HepG2 (cell line): ENCODE data around the gene GAN. TPM values are rescaled to one million over a fixed set of nuclear protein-coding genes. Genes with fewer than 3 reads are reported as not detected.
A peak's percentile ranks its signal among the peaks of the same experiment; 100 is the strongest.

Experiments
- CEBPG ChIP-seq: IDR thresholded peaks from 2 replicates; pipeline ENCODE4 v1.6.1; 2016
- CENPT ChIP-seq: sonication (generic); formaldehyde crosslinking; IDR thresholded peaks from 2 replicates; pipeline ENCODE4 v1.8.0; 2022; ENCODE audit warnings: low read depth, mild to moderate bottlenecking, moderate library complexity, missing genetic modification reagents
- ETV5 ChIP-seq: IDR thresholded peaks from 2 replicates; pipeline ENCODE4 v1.6.1; 2018; ENCODE audit warnings: missing biosample characterization, missing genetic modification reagents, inconsistent platforms, borderline replicate concordance
- FOXJ3 ChIP-seq: sonication (generic); formaldehyde crosslinking; IDR thresholded peaks from 2 replicates; pipeline ENCODE4 v1.4.0; 2020; ENCODE audit warnings: missing genetic modification reagents, mild to moderate bottlenecking, borderline replicate concordance
- MTF1 ChIP-seq: sonication (generic); formaldehyde crosslinking; IDR thresholded peaks from 2 replicates; pipeline ENCODE4 v1.5.0; 2020; ENCODE audit warnings: missing genetic modification reagents
- NCOA1 ChIP-seq: sonication (generic); formaldehyde crosslinking; IDR thresholded peaks from 2 replicates; pipeline ENCODE4 v1.9.0; 2021; ENCODE audit warnings: missing genetic modification reagents
- NCOA2 ChIP-seq: sonication (generic); formaldehyde crosslinking; IDR thresholded peaks from 2 replicates; pipeline ENCODE4 v1.8.0; 2022; ENCODE audit warnings: inconsistent platforms
- NFE2 ChIP-seq: sonication (generic); formaldehyde crosslinking; IDR thresholded peaks from 2 replicates; pipeline ENCODE4 v1.4.0; 2020; ENCODE audit warnings: missing genetic modification reagents
- NFYB ChIP-seq: sonication (generic); formaldehyde crosslinking; IDR thresholded peaks from 2 replicates; pipeline ENCODE4 v1.4.0; 2020; ENCODE audit warnings: missing genetic modification reagents
- SAP130 ChIP-seq: IDR thresholded peaks from 2 replicates; pipeline ENCODE4 v1.6.1; 2016; ENCODE audit warnings: low read depth
- SNAI1 ChIP-seq: sonication (generic); formaldehyde crosslinking; IDR thresholded peaks from 2 replicates; pipeline ENCODE4 v1.5.0; 2020; ENCODE audit warnings: mild to moderate bottlenecking, missing genetic modification reagents, borderline replicate concordance
- YY1 ChIP-seq: IDR thresholded peaks from 2 replicates; pipeline ENCODE4 v1.6.1; 2011; ENCODE audit warnings: low read length, low read depth, moderate library complexity, mild to moderate bottlenecking; ENCODE audit not compliant: insufficient read depth, insufficient replicate concordance
- ZFYVE20 ChIP-seq: sonication (generic); formaldehyde crosslinking; IDR thresholded peaks from 2 replicates; pipeline ENCODE4 v1.8.0; 2023; ENCODE audit warnings: low read depth, mild to moderate bottlenecking, moderate library complexity, missing genetic modification reagents, borderline replicate concordance
- ZNF331 ChIP-seq: sonication (generic); formaldehyde crosslinking; IDR thresholded peaks from 2 replicates; pipeline ENCODE4 v1.4.0; 2020; ENCODE audit warnings: missing genetic modification reagents
- ZNF446 ChIP-seq: sonication (generic); formaldehyde crosslinking; IDR thresholded peaks from 2 replicates; pipeline ENCODE4 v1.5.0; 2020; ENCODE audit warnings: mild to moderate bottlenecking, missing genetic modification reagents
- ZNF644 ChIP-seq: IDR thresholded peaks from 2 replicates; pipeline ENCODE4 v1.6.1; 2016; ENCODE audit warnings: low read depth
- polyA plus RNA-seq, 8 experiments: library from polyadenylated mRNA; depleted of rRNA in 3 of 8; stranded (reverse) in 7 of 8; unstranded in 1 of 8; fragments of >200 nt; fragmentation: Illumina TruSeq in 4 of 8; extraction: Trizol in 4 of 8; gene quantifications; 2 replicates each; pipeline versions ENCODE4 v1.2.1 to v1.2.3, GENCODE V29; 2011 to 2016; ENCODE audit warnings: low read depth in 4 of 8, missing spikeins in 1 of 8, mixed read lengths in 1 of 8; ENCODE audit not compliant: insufficient read depth in 1 of 8
- total RNA-seq, 5 experiments: library from RNA; depleted of rRNA; stranded (reverse); fragments of >200 nt; fragmentation: Illumina TruSeq; extraction: Trizol; gene quantifications; 2 replicates each; pipeline ENCODE4 v1.2.3, GENCODE V29; 2016; ENCODE audit warnings: low read depth in 1 of 5
- TF ChIP-seq, protein P1 (sequence below): sonication (generic); formaldehyde crosslinking; conservative IDR thresholded peaks from 2 replicates; pipeline ENCODE4 v1.5.0; 2020; ENCODE audit warnings: missing genetic modification reagents
- TF ChIP-seq, protein P2 (sequence below): sonication (generic); formaldehyde crosslinking; IDR thresholded peaks from 2 replicates; pipeline ENCODE4 v1.8.0; 2022; ENCODE audit warnings: mild to moderate bottlenecking, missing genetic modification reagents, borderline replicate concordance
- TF ChIP-seq, protein P3 (sequence below): sonication (generic); formaldehyde crosslinking; IDR thresholded peaks from 2 replicates; pipeline ENCODE4 v1.5.0; 2020; ENCODE audit warnings: mild to moderate bottlenecking, missing genetic modification reagents, moderate library complexity
- TF ChIP-seq, protein P4 (sequence below): sonication (generic); formaldehyde crosslinking; conservative IDR thresholded peaks from 2 replicates; pipeline ENCODE4 v1.8.1; 2023; ENCODE audit warnings: missing genetic modification reagents
- TF ChIP-seq, protein P5 (sequence below): sonication (generic); formaldehyde crosslinking; IDR thresholded peaks from 2 replicates; pipeline ENCODE4 v1.4.0; 2020; ENCODE audit warnings: missing genetic modification reagents

The GAN gene
- total and polyA plus RNA-seq, 2 of the 13 experiments (the other 11 are each of a cell fraction or from before 2014, with no cell fraction given): 4.3 to 11.0 TPM

DNA sequence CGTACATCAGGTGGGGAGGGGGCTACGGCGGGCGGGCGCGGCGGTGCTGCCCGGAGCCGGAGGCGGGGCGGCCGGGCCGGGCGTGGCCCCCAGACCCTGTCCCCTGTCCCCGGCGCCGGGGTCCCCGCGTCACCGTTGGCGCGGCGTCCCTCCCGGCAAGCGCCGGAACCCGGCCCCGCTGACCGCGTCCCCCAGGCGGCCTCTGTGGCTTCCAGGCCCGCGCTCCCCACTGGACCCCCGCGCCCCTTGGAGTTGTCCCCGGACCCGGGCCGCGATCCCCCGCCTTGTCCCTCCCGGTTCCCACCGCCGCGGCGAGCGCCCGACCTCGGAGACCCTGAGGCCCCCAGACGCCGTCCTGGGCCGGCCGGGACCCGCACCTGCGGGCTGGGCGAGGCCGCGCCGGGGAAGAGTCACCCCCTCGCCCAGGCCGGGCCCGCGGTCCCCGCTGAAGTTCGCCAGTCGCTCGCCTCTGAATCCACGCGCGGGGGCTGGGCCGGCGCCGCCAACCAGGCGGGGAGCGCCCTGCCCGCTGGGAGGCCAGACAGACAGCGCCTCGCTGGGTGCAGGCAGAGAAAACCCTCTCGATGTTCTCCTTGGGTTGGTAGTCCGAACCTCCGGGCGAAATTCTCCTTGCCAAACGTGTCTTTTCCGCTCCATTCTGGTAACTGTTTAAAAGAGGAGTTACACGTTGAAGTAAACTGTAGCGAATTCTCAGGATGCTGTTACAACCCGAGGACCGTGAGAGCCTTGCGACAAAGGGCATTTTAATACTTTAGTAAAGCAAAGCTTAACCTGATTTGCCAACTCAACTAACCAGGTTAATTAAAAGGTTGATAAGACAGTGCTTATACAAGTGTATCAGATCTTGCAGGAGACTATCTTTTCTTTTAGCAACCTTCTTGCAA lies 761 bp downstream of the GAN start (continued):
- TF ChIP-seq, protein P1, sequence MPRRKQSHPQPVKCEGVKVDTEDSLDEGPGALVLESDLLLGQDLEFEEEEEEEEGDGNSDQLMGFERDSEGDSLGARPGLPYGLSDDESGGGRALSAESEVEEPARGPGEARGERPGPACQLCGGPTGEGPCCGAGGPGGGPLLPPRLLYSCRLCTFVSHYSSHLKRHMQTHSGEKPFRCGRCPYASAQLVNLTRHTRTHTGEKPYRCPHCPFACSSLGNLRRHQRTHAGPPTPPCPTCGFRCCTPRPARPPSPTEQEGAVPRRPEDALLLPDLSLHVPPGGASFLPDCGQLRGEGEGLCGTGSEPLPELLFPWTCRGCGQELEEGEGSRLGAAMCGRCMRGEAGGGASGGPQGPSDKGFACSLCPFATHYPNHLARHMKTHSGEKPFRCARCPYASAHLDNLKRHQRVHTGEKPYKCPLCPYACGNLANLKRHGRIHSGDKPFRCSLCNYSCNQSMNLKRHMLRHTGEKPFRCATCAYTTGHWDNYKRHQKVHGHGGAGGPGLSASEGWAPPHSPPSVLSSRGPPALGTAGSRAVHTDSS (CRISPR knock-in tag): no peak; the same call in 1 of the 2 replicates
- TF ChIP-seq ZFYVE20 (CRISPR knock-in tag): 0 out of 2 replicates have a peak, but pooled peaks have one; percentile 47
- TF ChIP-seq NFE2 (CRISPR knock-in tag): no peak
- TF ChIP-seq, protein P2, sequence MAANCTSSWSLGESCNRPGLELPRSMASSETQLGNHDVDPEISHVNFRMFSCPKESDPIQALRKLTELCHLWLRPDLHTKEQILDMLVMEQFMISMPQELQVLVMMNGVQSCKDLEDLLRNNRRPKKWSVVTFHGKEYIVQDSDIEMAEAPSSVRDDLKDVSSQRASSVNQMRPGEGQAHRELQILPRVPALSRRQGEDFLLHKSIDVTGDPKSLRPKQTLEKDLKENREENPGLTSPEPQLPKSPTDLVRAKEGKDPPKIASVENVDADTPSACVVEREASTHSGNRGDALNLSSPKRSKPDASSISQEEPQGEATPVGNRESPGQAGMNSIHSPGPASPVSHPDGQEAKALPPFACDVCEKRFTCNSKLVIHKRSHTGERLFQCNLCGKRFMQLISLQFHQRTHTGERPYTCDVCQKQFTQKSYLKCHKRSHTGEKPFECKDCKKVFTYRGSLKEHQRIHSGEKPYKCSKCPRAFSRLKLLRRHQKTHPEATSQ (CRISPR knock-in tag): 0 out of 2 replicates have a peak, but pooled peaks have one; percentile 47
- TF ChIP-seq MTF1 (CRISPR knock-in tag): 0 out of 2 replicates have a peak, but pooled peaks have one; percentile 30
- TF ChIP-seq YY1: no peak
- TF ChIP-seq NCOA2 (CRISPR knock-in tag): no peak
- TF ChIP-seq SAP130 (CRISPR knock-in tag): peak; percentile 19; the same call in 1 of the 2 replicates
- TF ChIP-seq ZNF644 (CRISPR knock-in tag): no peak
- TF ChIP-seq ETV5: 0 out of 2 replicates have a peak, but pooled peaks have one; percentile 7
- TF ChIP-seq CENPT: no peak
- TF ChIP-seq FOXJ3 (CRISPR knock-in tag): no peak
- TF ChIP-seq NFYB: no peak
- TF ChIP-seq, protein P3, sequence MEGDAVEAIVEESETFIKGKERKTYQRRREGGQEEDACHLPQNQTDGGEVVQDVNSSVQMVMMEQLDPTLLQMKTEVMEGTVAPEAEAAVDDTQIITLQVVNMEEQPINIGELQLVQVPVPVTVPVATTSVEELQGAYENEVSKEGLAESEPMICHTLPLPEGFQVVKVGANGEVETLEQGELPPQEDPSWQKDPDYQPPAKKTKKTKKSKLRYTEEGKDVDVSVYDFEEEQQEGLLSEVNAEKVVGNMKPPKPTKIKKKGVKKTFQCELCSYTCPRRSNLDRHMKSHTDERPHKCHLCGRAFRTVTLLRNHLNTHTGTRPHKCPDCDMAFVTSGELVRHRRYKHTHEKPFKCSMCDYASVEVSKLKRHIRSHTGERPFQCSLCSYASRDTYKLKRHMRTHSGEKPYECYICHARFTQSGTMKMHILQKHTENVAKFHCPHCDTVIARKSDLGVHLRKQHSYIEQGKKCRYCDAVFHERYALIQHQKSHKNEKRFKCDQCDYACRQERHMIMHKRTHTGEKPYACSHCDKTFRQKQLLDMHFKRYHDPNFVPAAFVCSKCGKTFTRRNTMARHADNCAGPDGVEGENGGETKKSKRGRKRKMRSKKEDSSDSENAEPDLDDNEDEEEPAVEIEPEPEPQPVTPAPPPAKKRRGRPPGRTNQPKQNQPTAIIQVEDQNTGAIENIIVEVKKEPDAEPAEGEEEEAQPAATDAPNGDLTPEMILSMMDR (CRISPR knock-in tag): peak; percentile 18; the same call in 1 of the 2 replicates
- no peak for TF ChIP-seq SNAI1
- TF ChIP-seq, protein P4, sequence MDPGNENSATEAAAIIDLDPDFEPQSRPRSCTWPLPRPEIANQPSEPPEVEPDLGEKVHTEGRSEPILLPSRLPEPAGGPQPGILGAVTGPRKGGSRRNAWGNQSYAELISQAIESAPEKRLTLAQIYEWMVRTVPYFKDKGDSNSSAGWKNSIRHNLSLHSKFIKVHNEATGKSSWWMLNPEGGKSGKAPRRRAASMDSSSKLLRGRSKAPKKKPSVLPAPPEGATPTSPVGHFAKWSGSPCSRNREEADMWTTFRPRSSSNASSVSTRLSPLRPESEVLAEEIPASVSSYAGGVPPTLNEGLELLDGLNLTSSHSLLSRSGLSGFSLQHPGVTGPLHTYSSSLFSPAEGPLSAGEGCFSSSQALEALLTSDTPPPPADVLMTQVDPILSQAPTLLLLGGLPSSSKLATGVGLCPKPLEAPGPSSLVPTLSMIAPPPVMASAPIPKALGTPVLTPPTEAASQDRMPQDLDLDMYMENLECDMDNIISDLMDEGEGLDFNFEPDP (CRISPR knock-in tag): 0 out of 2 replicates have a peak, but pooled peaks have one; percentile 73
- TF ChIP-seq, protein P5, sequence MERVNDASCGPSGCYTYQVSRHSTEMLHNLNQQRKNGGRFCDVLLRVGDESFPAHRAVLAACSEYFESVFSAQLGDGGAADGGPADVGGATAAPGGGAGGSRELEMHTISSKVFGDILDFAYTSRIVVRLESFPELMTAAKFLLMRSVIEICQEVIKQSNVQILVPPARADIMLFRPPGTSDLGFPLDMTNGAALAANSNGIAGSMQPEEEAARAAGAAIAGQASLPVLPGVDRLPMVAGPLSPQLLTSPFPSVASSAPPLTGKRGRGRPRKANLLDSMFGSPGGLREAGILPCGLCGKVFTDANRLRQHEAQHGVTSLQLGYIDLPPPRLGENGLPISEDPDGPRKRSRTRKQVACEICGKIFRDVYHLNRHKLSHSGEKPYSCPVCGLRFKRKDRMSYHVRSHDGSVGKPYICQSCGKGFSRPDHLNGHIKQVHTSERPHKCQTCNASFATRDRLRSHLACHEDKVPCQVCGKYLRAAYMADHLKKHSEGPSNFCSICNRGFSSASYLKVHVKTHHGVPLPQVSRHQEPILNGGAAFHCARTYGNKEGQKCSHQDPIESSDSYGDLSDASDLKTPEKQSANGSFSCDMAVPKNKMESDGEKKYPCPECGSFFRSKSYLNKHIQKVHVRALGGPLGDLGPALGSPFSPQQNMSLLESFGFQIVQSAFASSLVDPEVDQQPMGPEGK: peak; percentile 58; the same call in 1 of the 2 replicates
- no peak for TF ChIP-seq CEBPG (CRISPR knock-in tag)
- TF ChIP-seq NCOA1: no peak
- TF ChIP-seq ZNF331 (CRISPR knock-in tag): no peak; the same call in 1 of the 2 replicates
- peak; percentile 59; the same call in 1 of the 2 replicates for TF ChIP-seq ZNF446 (CRISPR knock-in tag)
